Measurements from ENCODE around the gene ARHGAP15. TPM values are rescaled to one million over a fixed set of nuclear protein-coding genes. Genes with fewer than 3 reads are reported as not detected.

Gene ARHGAP15
- total and polyA plus RNA-seq, 2 experiments from 2014 or later: 0.26 TPM; not detected in 1

DNA sequence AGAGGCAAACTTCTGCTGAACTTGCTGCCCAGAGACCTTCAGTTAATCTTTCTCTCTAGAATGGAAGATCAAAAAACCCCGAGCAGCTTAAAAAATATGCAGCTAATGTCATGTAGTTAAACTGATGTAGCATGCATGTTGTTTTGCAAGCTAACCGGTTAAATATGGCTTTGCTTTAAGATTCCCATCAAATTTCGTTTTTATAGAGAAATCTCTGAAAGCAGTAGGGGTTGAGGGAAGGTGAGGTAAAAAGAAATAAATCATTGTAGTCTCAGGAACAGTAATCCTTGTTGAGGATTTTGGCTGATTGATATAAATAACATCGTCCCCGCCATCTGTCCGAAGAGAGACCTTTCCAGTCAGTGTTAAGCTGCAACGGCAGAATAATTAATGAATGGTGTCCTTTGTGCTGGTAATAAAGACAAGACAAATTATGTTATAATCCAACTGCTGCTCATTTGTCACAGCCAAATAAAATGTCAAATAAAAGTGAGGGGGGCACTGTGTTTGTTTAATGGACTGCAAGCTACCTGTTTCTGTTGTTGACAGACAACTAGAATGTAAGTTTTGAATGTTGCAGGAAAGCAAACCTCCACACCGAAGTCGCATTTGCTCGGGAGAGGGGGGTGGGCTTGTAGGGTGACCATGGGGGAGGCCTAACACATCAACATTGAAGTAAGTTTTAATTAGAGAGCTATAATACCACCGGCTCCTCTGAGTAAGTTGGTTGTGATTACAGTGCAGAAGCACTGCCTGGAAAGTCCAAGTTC is 555.5 kb downstream of the ARHGAP15 start:
- Histone ChIP-seq H3K4me1 (ENCODE audit: insufficient read depth) (peaks cover 20% of the 10 kb centered on the region), H3K4me2 (no peak overlapping the region), H3K79me2 (replicated peaks; ENCODE audit: insufficient read depth) (no peaks in the 10 kb centered on the region), H2AFZ (no peak overlapping the region), H4K20me1 (replicated peaks; ENCODE audit: insufficient read depth) (no peaks in the 10 kb centered on the region), H3K4me3 (no peak overlapping the region), H3K27ac (ENCODE audit: low read depth) (no peak overlapping the region), H3K36me3 (ENCODE audit: insufficient read depth) (no peaks in the 10 kb centered on the region), H3K9me2 (ENCODE audit: insufficient read depth) (no peaks in the 10 kb centered on the region), H3K27me3 (ENCODE audit: insufficient read depth) (no peaks in the 10 kb centered on the region), H3F3A (replicated peaks; ENCODE audit: low read depth) (no peaks in the 10 kb centered on the region)
- no peaks in the 10 kb centered on the region for H3K36me3 Mint-ChIP-seq (ENCODE audit: low read depth)
- no peaks in the 10 kb centered on the region for H3K9me3 Mint-ChIP-seq
- no peaks in the 10 kb centered on the region for H3K27me3 Mint-ChIP-seq (ENCODE audit: insufficient read depth, low read depth, poor library complexity)
- H3K4me3 Mint-ChIP-seq: no peak overlapping the region
- peaks cover 36% of the 10 kb centered on the region for H3K4me1 Mint-ChIP-seq
- no peak for DNase-seq (ENCODE audit: low spot score)
- H3K27ac Mint-ChIP-seq: no peak overlapping the region
- TF ChIP-seq ZNF331 (CRISPR knock-in tag; IDR thresholded peaks at IDR 0.05; ENCODE audit: low read depth) (no peak), POLR2AphosphoS5 (IDR thresholded peaks at IDR 0.05; ENCODE audit: low read depth) (no peak), CREB1 (CRISPR knock-in tag; IDR thresholded peaks at IDR 0.05; ENCODE audit: low read depth) (no peak), EZH2phosphoT487 (IDR thresholded peaks at IDR 0.05; ENCODE audit: unreplicated experiment) (no peak), ZNF114 (CRISPR knock-in tag; IDR thresholded peaks at IDR 0.05) (no peak), REST (IDR thresholded peaks at IDR 0.05; ENCODE audit: unreplicated experiment) (no peak), JUNB (IDR thresholded peaks at IDR 0.05; ENCODE audit: unreplicated experiment) (no peak)
- TF ChIP-seq, protein P1, sequence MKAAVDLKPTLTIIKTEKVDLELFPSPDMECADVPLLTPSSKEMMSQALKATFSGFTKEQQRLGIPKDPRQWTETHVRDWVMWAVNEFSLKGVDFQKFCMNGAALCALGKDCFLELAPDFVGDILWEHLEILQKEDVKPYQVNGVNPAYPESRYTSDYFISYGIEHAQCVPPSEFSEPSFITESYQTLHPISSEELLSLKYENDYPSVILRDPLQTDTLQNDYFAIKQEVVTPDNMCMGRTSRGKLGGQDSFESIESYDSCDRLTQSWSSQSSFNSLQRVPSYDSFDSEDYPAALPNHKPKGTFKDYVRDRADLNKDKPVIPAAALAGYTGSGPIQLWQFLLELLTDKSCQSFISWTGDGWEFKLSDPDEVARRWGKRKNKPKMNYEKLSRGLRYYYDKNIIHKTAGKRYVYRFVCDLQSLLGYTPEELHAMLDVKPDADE (IDR thresholded peaks at IDR 0.05): no peak
- no peak for ATAC-seq

GRCh38 chr2:143685421-143686078 is 556.3 kb downstream of the ARHGAP15 start:
- H3K4me2 ChIP-seq: no peak overlapping the region
- Mint-ChIP-seq H3K9me3 (no peaks in the 10 kb centered on the region), H3K27me3 (ENCODE audit: insufficient read depth, low read depth, poor library complexity) (no peaks in the 10 kb centered on the region), H3K36me3 (ENCODE audit: low read depth) (no peaks in the 10 kb centered on the region), H3K27ac (no peak overlapping the region), H3K4me1 (peaks cover 38% of the 10 kb centered on the region), H3K4me3 (no peak overlapping the region)
- no peaks in the 10 kb centered on the region for H3F3A ChIP-seq (replicated peaks; ENCODE audit: low read depth)
- H3K27ac ChIP-seq (ENCODE audit: low read depth): no peak overlapping the region
- ATAC-seq: no peak
- no peaks in the 10 kb centered on the region for H3K27me3 ChIP-seq (ENCODE audit: insufficient read depth)
- H3K36me3 ChIP-seq (ENCODE audit: insufficient read depth): no peaks in the 10 kb centered on the region
- H3K79me2 ChIP-seq (replicated peaks; ENCODE audit: insufficient read depth): no peaks in the 10 kb centered on the region
- DNase-seq (ENCODE audit: low spot score): no peak
- peaks cover 29% of the 10 kb centered on the region for H3K4me1 ChIP-seq (ENCODE audit: insufficient read depth)
- no peaks in the 10 kb centered on the region for H3K9me2 ChIP-seq (ENCODE audit: insufficient read depth)
- no peaks in the 10 kb centered on the region for H4K20me1 ChIP-seq (replicated peaks; ENCODE audit: insufficient read depth)
- H2AFZ ChIP-seq: no peak overlapping the region
- H3K4me3 ChIP-seq: no peak overlapping the region
- TF ChIP-seq, protein P2, sequence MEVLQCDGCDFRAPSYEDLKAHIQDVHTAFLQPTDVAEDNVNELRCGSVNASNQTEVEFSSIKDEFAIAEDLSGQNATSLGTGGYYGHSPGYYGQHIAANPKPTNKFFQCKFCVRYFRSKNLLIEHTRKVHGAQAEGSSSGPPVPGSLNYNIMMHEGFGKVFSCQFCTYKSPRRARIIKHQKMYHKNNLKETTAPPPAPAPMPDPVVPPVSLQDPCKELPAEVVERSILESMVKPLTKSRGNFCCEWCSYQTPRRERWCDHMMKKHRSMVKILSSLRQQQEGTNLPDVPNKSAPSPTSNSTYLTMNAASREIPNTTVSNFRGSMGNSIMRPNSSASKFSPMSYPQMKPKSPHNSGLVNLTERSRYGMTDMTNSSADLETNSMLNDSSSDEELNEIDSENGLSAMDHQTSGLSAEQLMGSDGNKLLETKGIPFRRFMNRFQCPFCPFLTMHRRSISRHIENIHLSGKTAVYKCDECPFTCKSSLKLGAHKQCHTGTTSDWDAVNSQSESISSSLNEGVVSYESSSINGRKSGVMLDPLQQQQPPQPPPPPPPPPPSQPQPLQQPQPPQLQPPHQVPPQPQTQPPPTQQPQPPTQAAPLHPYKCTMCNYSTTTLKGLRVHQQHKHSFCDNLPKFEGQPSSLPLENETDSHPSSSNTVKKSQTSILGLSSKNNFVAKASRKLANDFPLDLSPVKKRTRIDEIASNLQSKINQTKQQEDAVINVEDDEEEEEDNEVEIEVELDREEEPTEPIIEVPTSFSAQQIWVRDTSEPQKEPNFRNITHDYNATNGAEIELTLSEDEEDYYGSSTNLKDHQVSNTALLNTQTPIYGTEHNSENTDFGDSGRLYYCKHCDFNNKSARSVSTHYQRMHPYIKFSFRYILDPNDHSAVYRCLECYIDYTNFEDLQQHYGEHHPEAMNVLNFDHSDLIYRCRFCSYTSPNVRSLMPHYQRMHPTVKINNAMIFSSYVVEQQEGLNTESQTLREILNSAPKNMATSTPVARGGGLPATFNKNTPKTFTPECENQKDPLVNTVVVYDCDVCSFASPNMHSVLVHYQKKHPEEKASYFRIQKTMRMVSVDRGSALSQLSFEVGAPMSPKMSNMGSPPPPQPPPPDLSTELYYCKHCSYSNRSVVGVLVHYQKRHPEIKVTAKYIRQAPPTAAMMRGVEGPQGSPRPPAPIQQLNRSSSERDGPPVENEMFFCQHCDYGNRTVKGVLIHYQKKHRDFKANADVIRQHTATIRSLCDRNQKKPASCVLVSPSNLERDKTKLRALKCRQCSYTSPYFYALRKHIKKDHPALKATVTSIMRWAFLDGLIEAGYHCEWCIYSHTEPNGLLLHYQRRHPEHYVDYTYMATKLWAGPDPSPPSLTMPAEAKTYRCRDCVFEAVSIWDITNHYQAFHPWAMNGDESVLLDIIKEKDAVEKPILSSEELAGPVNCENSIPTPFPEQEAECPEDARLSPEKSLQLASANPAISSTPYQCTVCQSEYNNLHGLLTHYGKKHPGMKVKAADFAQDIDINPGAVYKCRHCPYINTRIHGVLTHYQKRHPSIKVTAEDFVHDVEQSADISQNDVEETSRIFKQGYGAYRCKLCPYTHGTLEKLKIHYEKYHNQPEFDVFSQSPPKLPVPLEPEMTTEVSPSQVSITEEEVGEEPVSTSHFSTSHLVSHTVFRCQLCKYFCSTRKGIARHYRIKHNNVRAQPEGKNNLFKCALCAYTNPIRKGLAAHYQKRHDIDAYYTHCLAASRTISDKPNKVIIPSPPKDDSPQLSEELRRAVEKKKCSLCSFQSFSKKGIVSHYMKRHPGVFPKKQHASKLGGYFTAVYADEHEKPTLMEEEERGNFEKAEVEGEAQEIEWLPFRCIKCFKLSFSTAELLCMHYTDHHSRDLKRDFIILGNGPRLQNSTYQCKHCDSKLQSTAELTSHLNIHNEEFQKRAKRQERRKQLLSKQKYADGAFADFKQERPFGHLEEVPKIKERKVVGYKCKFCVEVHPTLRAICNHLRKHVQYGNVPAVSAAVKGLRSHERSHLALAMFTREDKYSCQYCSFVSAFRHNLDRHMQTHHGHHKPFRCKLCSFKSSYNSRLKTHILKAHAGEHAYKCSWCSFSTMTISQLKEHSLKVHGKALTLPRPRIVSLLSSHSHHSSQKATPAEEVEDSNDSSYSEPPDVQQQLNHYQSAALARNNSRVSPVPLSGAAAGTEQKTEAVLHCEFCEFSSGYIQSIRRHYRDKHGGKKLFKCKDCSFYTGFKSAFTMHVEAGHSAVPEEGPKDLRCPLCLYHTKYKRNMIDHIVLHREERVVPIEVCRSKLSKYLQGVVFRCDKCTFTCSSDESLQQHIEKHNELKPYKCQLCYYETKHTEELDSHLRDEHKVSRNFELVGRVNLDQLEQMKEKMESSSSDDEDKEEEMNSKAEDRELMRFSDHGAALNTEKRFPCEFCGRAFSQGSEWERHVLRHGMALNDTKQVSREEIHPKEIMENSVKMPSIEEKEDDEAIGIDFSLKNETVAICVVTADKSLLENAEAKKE (CRISPR knock-in tag; IDR thresholded peaks at IDR 0.05): no peak

Measured in GM23338 (cell line).